ENCODE data around the gene UIMC1. TPM values are rescaled to one million over a fixed set of nuclear protein-coding genes. Genes with fewer than 3 reads are reported as not detected.

UIMC1 gene
- total and polyA plus RNA-seq, 2 of the 13 experiments (the other 11 are each of a cell fraction or from before 2014, with no cell fraction given), result 18.9 to 32.7 TPM

DNA sequence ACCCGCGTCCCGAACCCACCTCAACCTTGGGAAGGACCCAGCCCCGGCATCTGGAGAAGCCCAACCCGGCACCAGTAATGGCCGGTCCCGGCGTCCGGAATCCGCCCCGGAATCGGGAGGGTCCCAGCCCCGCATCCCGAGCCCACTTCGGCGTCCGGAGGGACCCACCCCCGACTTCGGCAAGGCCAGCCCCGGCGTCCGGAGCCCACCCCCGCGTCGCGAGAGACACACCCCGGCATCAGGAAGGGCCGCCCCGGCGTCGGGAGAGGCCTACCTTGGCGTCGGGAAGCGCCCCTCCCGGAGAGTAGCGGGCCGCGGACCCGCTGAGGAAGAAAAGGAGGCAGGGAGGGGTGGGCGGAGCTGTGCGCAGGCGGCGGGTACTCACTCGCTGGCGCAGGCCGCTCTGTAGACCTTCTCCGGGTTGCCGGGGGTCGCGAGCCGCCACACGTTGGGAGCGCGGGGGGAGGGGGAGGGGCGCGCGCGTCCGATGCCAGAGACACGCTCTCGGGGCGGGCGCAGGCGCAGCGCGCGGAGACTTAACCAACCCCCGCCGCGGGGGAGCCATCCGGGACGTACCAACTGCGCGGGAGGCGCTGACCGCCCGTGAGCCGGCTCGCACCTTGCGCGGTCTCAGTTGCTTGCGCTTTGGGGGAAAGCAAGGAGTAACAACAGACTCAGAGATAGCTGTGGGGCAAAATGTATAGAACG is at the start of gene UIMC1 (continued):
- TF ChIP-seq SYNCRIP (IDR thresholded peaks at IDR 0.05; ENCODE audit: insufficient read depth, low read depth, low read length) (no peak), ZNF230 (CRISPR knock-in tag; IDR thresholded peaks at IDR 0.05) (no peak; the same call in 1 of the 2 replicates), DNMT1 (CRISPR knock-in tag; IDR thresholded peaks at IDR 0.05) (0 out of 2 replicates have a peak, but pooled peaks have one; percentile 12), ZNF510 (CRISPR knock-in tag; IDR thresholded peaks at IDR 0.05; ENCODE audit: low read depth) (peak; percentile 67; the same call in 1 of the 2 replicates), ZNF781 (CRISPR knock-in tag; IDR thresholded peaks at IDR 0.05; ENCODE audit: borderline replicate concordance, not compliant biosample characterization) (no peak), ATF7 (IDR thresholded peaks at IDR 0.05) (peak; percentile 56; the same call in 1 of the 2 replicates), ATF7 (CRISPR knock-in tag; IDR thresholded peaks at IDR 0.05) (peak; percentile 55; the same call in 1 of the 2 replicates), NFE2L2 (IDR thresholded peaks at IDR 0.05; ENCODE audit: low read length) (no peak), SRF (IDR thresholded peaks at IDR 0.05; ENCODE audit: low read depth, low read length) (no peak), ZNF136 (CRISPR knock-in tag; IDR thresholded peaks at IDR 0.05; ENCODE audit: low read depth) (0 out of 2 replicates have a peak, but pooled peaks have one; percentile 2), ZNF460 (CRISPR knock-in tag; IDR thresholded peaks at IDR 0.05; ENCODE audit: borderline replicate concordance) (no peak; the same call in 1 of the 2 replicates), ZIK1 (CRISPR knock-in tag; IDR thresholded peaks at IDR 0.05; ENCODE audit: borderline replicate concordance, low read depth) (no peak), ZNF207 (IDR thresholded peaks at IDR 0.05; ENCODE audit: borderline replicate concordance) (no peak), ZNF577 (CRISPR knock-in tag; IDR thresholded peaks at IDR 0.05; ENCODE audit: borderline replicate concordance, low read depth) (no peak), MED1 (CRISPR knock-in tag; IDR thresholded peaks at IDR 0.05) (peak; percentile 77), NR0B2 (CRISPR knock-in tag; IDR thresholded peaks at IDR 0.05) (0 out of 2 replicates have a peak, but pooled peaks have one; percentile 2), HMG20B (CRISPR knock-in tag; conservative IDR thresholded peaks at IDR 0.05) (peak; percentile 9; the same call in 1 of the 2 replicates), POLR2G (IDR thresholded peaks at IDR 0.05; ENCODE audit: low read depth, low read length) (peak; percentile 79), HOXA3 (CRISPR knock-in tag; IDR thresholded peaks at IDR 0.05) (peak; percentile 73), YEATS4 (CRISPR knock-in tag; IDR thresholded peaks at IDR 0.05; ENCODE audit: borderline replicate concordance) (peak; percentile 87), ZNF672 (CRISPR knock-in tag; IDR thresholded peaks at IDR 0.05) (peak; percentile 46; the same call in 1 of the 2 replicates), ZNF143 (CRISPR knock-in tag; IDR thresholded peaks at IDR 0.05) (no peak), ZSCAN5A (CRISPR knock-in tag; IDR thresholded peaks at IDR 0.05; ENCODE audit: borderline replicate concordance) (no peak; the same call in none of the 2 replicates), NRL (CRISPR knock-in tag; IDR thresholded peaks at IDR 0.05; ENCODE audit: borderline replicate concordance) (no peak)
- TF ChIP-seq, protein P1, sequence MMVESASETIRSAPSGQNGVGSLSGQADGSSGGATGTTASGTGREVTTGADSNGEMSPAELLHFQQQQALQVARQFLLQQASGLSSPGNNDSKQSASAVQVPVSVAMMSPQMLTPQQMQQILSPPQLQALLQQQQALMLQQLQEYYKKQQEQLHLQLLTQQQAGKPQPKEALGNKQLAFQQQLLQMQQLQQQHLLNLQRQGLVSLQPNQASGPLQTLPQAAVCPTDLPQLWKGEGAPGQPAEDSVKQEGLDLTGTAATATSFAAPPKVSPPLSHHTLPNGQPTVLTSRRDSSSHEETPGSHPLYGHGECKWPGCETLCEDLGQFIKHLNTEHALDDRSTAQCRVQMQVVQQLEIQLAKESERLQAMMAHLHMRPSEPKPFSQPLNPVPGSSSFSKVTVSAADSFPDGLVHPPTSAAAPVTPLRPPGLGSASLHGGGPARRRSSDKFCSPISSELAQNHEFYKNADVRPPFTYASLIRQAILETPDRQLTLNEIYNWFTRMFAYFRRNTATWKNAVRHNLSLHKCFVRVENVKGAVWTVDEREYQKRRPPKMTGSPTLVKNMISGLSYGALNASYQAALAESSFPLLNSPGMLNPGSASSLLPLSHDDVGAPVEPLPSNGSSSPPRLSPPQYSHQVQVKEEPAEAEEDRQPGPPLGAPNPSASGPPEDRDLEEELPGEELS (CRISPR knock-in tag; IDR thresholded peaks at IDR 0.05), result no peak; the same call in 1 of the 2 replicates
